Measurements from ENCODE around the gene GDAP2. TPM values are rescaled to one million over a fixed set of nuclear protein-coding genes. Genes with fewer than 3 reads are reported as not detected.

Gene GDAP2
- total RNA-seq, 6 donors from 2014 or later, result 20.4 to 52.4 (median 30.2) TPM

DNA sequence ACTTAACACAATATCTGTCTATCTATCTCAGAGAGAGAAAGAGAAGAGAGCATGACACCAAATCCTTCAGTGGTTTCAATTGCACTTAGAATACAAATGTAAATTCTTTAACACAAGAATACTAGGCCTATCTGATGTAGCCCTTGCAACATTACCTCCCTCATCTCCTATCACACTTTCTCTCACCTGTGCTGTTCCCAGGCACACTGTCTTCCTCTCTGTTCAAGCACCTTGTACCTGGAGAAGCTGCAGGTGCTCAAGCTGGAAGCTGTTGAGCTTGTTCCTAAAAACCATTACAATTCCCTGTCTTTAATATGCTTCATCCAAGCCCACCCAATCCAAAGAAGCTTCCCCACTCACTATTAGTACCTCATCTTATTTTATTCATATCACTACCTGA, 97.0 kb downstream of the GDAP2 start:
- Histone ChIP-seq H3K27me3 (no peaks in the 10 kb centered on the region), H3K36me3 (no peaks in the 10 kb centered on the region), H3K27ac (no peak overlapping the region), H3K4me3 (no peak overlapping the region), H3K4me1 (no peaks in the 10 kb centered on the region), H3K9me3 (no peaks in the 10 kb centered on the region)
- ATAC-seq (ENCODE audit: low FRiP score in 2 of 2), result no peak
- TF ChIP-seq EP300 (IDR thresholded peaks at IDR 0.05), result no peak
- no peak for TF ChIP-seq CTCF (IDR thresholded peaks at IDR 0.05)
- TF ChIP-seq POLR2A (IDR thresholded peaks at IDR 0.05), result no peak
- TF ChIP-seq POLR2AphosphoS5 (IDR thresholded peaks at IDR 0.05), result no peak
- no peak for DNase-seq

GRCh38 chr1:117830222-117830621, 99.2 kb downstream of the GDAP2 start:
- no peak for TF ChIP-seq POLR2AphosphoS5 (IDR thresholded peaks at IDR 0.05)
- no peak for TF ChIP-seq POLR2A (IDR thresholded peaks at IDR 0.05)
- no peak for TF ChIP-seq EP300 (IDR thresholded peaks at IDR 0.05)
- TF ChIP-seq CTCF (IDR thresholded peaks at IDR 0.05), result no peak

DNA sequence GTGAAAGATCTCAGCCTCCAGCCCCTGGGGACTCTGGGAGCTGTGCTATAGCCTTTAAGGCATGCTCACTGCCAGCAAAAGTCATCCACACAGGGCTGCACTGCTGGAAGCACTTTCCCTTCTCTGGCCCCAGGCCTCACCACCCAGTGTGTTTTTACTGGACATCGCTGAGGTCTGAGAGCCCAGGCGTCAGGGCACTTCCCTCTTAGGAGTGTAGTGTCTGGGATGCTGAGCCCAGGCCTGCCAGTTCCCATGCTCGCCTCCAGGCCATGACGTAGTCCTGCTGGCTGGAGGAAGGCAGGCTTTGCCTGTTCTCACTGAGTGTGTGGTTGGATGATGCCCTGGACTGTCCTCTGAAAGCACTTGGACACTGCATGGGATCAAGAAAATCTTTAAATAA, 101.2 kb downstream of the GDAP2 start:
- Histone ChIP-seq H3K27me3 (no peaks in the 10 kb centered on the region), H3K4me1 (peaks cover 0 to 6% (median 0%) of the 10 kb centered on the region in 4 donors), H3K27ac (no peak overlapping the region), H3K4me3 (no peak overlapping the region), H3K36me3 (no peaks in the 10 kb centered on the region), H3K9me3 (no peaks in the 10 kb centered on the region)
- 79 to 90% methylated on average over 2 to 4 of the region's 4 CpGs for WGBS, 2 donors
- TF ChIP-seq CTCF (IDR thresholded peaks at IDR 0.05) (no peak), POLR2A (IDR thresholded peaks at IDR 0.05) (no peak), EP300 (IDR thresholded peaks at IDR 0.05) (no peak)
- DNase-seq (peak in 1 of 2 donors; percentile 36), ATAC-seq (ENCODE audit: low FRiP score in 2 of 2) (peak; percentile 65 to 82)

More at GRCh38 chr1:117830222-117830621, 99.2 kb downstream of the GDAP2 start:
- WGBS, 2 donors, result 94 to 97% methylated on average over 4 of the region's 4 CpGs
- Histone ChIP-seq H3K4me1 (peaks cover 0 to 6% (median 0%) of the 10 kb centered on the region in 4 donors), H3K9me3 (no peaks in the 10 kb centered on the region), H3K4me3 (no peak overlapping the region), H3K36me3 (no peaks in the 10 kb centered on the region), H3K27me3 (no peaks in the 10 kb centered on the region), H3K27ac (no peak overlapping the region)
- DNase-seq (no peak), ATAC-seq (ENCODE audit: low FRiP score in 2 of 2) (no peak)

GRCh38 chr1:117826540-117827078, 102.8 kb downstream of the GDAP2 start:
- Histone ChIP-seq H3K4me3 (no peak overlapping the region), H3K27ac (no peak overlapping the region), H3K9me3 (no peaks in the 10 kb centered on the region), H3K27me3 (no peaks in the 10 kb centered on the region), H3K36me3 (no peaks in the 10 kb centered on the region), H3K4me1 (peaks cover 4 to 13% (median 8%) of the 10 kb centered on the region in 4 donors)
- TF ChIP-seq EP300 (IDR thresholded peaks at IDR 0.05) (no peak), CTCF (IDR thresholded peaks at IDR 0.05) (no peak), POLR2AphosphoS5 (IDR thresholded peaks at IDR 0.05) (no peak), POLR2A (IDR thresholded peaks at IDR 0.05) (no peak)
- no peak for DNase-seq
- 75 to 82% methylated on average over 1 of the region's 1 CpG for WGBS, 2 donors
- ATAC-seq (ENCODE audit: low FRiP score in 2 of 2), result peak; percentile 32 to 79

DNA sequence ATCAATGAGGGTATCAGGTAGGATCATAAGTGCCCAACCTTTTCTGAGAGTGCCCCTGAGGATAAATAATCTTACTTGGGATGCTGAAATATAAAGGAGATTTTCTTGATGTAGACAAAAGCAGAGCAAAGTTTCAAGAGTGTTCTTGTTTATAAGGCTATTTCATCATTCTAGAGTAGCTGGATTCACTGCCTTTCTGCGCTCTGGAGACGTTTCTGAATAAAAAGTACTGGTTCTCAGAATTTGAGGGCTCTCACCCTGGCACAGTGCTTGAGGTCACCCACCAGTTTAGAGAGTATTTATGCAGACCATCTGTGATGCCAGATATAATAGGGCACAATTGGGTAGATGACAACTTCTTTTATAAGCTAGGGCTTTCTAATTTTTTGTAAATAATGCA, 103.3 kb downstream of the GDAP2 start:
- Histone ChIP-seq H3K4me1 (peaks cover 9 to 13% (median 11%) of the 10 kb centered on the region in 4 donors), H3K9me3 (no peaks in the 10 kb centered on the region), H3K4me3 (no peak overlapping the region), H3K36me3 (no peaks in the 10 kb centered on the region), H3K27me3 (no peaks in the 10 kb centered on the region), H3K27ac (peak overlapping the region in 1 of 4 donors; percentile 49)
- DNase-seq (no peak), ATAC-seq (ENCODE audit: low FRiP score in 2 of 2) (no peak)
- TF ChIP-seq CTCF (IDR thresholded peaks at IDR 0.05) (no peak), POLR2AphosphoS5 (IDR thresholded peaks at IDR 0.05) (no peak), EP300 (IDR thresholded peaks at IDR 0.05) (no peak), POLR2A (IDR thresholded peaks at IDR 0.05) (no peak)
- 45 to 64% methylated on average over 2 of the region's 2 CpGs for WGBS, 2 donors
